Adrenal gland (tissue), 12 donors: Measurements from ENCODE around the gene GTSF1L. TPM values are rescaled to one million over a fixed set of nuclear protein-coding genes. Genes with fewer than 3 reads are reported as not detected.
A peak's percentile ranks its signal among the peaks of the same experiment; 100 is the strongest.
"Not testable (repeated sequence)": the region's sequence is repeated elsewhere in the genome, so short reads cannot be mapped to it uniquely, and the experiment has no call there.

Experiments used
- DNase-seq, 7 donors: peaks; one replicate each; pipeline ENCODE4 v3.0.0-alpha.2; 2019 to 2020
- H3K27ac ChIP-seq, 5 donors: fragments of 200-600 bp; sonication (generic) in 4 of 5; 1 replicate in 3 of 5; 2 replicates in 2 of 5; pipeline versions ENCODE4 v1.5.1 to v1.8.0; 2016 to 2020; ENCODE audit warnings: mild to moderate bottlenecking in 1 of 5
- H3K27me3 ChIP-seq: fragments of 200-600 bp; 2 replicates; pipeline ENCODE4 v1.8.0; 2021
- H3K36me3 ChIP-seq, 2 donors: fragments of 200-600 bp; replicated peaks in 1 of 2; 1 replicate in 1 of 2; 2 replicates in 1 of 2; pipeline versions ENCODE4 v1.5.1 to v1.8.0; 2018 to 2022
- H3K4me1 ChIP-seq, 2 donors: fragments of 200-600 bp; replicated peaks in 1 of 2; 1 replicate in 1 of 2; 2 replicates in 1 of 2; pipeline versions ENCODE4 v1.5.1 to v1.8.0; 2018 to 2021
- H3K4me3 ChIP-seq, 4 donors: fragments of 200-600 bp; sonication (generic) in 3 of 4; one replicate each; pipeline ENCODE4 v1.5.1; 2016 to 2018
- H3K9me3 ChIP-seq, 3 donors: fragments of 200-600 bp; sonication (generic) in 1 of 3; replicated peaks in 1 of 3; 1 replicate in 2 of 3; 2 replicates in 1 of 3; pipeline versions ENCODE4 v1.5.1 to v1.8.0; 2016 to 2021
- CTCF ChIP-seq, 6 experiments: fragments of 450-650 bp in 4 of 6; fragments of 200-600 bp in 2 of 6; sonication (generic) in 1 of 6; IDR thresholded peaks; 1 replicate in 5 of 6; 2 replicates in 1 of 6; pipeline versions ENCODE4 v1.5.1 to v1.8.0; 2016 to 2021; ENCODE audit warnings: antibody characterized with exemption in 6 of 6, mild to moderate bottlenecking in 2 of 6, moderate library complexity in 1 of 6
- POLR2A ChIP-seq, 2 donors: fragments of 450-650 bp; IDR thresholded peaks; one replicate each; pipeline ENCODE4 v1.6.1; 2017; ENCODE audit warnings: antibody characterized with exemption in 2 of 2, mild to moderate bottlenecking in 2 of 2, moderate library complexity in 1 of 2
- WGBS, 4 donors: extraction: QIAGEN DNeasy Blood & Tissue Kit in 2 of 4; methylation state at CpG; one replicate each; pipeline versions ENCODE4 v1.1.5 to v1.1.7; 2013 to 2017; 5-methylcytosine and 5-hydroxymethylcytosine counted together
- intact Hi-C, 2 donors: fragments of 100-400 bp; cut with DNase I; formaldehyde crosslinking; loops; one replicate each; pipeline versions ENCODE4 v1.14.1 to v1.15.0; 2022 to 2023
- polyA plus RNA-seq, 3 donors: library from polyadenylated mRNA; stranded (reverse); fragments of 200-250 nt in 2 of 3; fragments of 350-450 nt in 1 of 3; fragmentation: Illumina TruSeq in 1 of 3; extraction: RNeasy Lipid Tissue Mini Kit (QIAGEN cat#74804) in 1 of 3; gene quantifications; one replicate each; pipeline ENCODE4 v1.2.3, GENCODE V29; 2013 to 2014
- total RNA-seq, 9 donors: library from RNA; depleted of rRNA in 4 of 9; stranded (reverse); fragments of >200 nt in 4 of 9; fragments of 120-200 nt in 1 of 9; fragmentation: NEBNext Ultra II Directional in 1 of 9; extraction: Animal tissue kit (Norgen Biotek cat#: 25700) in 1 of 9; gene quantifications; one replicate each; pipeline versions ENCODE4 v1.1.0 to v1.2.4, GENCODE V29; 2013 to 2023
- donor health status: healthy with polysubstance abuse.
- donor health status: Bipolar disorder and iron deficiency.
- donor health status: DM: yes; HTN: yes; CAD: no.
- donor health status: DM: no; HTN: no; CAD: no.
- donor health status: DM: no; HTN: no; CAD: no.
- donor health status: DM: yes; HTN: yes; CAD: no.

The GTSF1L gene
- total and polyA plus RNA-seq, 12 donors: not detected

GRCh38 chr20:43762911-43763310, 36.1 kb upstream of the GTSF1L start:
- TF ChIP-seq CTCF (IDR thresholded peaks at IDR 0.05) (no peak), POLR2A (IDR thresholded peaks at IDR 0.05) (no peak)
- Histone ChIP-seq H3K27ac (no peak overlapping the region), H3K36me3 (no peaks in the 10 kb centered on the region), H3K4me3 (no peak overlapping the region), H3K27me3 (no peaks in the 10 kb centered on the region), H3K9me3 (no peaks in the 10 kb centered on the region), H3K4me1 (no peaks in the 10 kb centered on the region)
- intact Hi-C loops: loop anchor here in 1 of 2 donors (5.0 kb wide), 1 partner anchor 69 kb away; no protein-coding TSS in a partner anchor
- 78 to 91% (median 81%) methylated on average over 6 to 7 of the region's 7 CpGs for WGBS, 4 donors
- DNase-seq: no peak

GRCh38 chr20:43761386-43762340, 34.9 kb upstream of the GTSF1L start:
- Histone ChIP-seq H3K9me3 (no peaks in the 10 kb centered on the region), H3K4me1 (no peaks in the 10 kb centered on the region), H3K36me3 (no peaks in the 10 kb centered on the region), H3K27me3 (no peaks in the 10 kb centered on the region), H3K4me3 (no peak overlapping the region), H3K27ac (no peak overlapping the region)
- 74 to 84% (median 80%) methylated on average over 15 of the region's 15 CpGs for WGBS, 4 donors
- TF ChIP-seq CTCF (IDR thresholded peaks at IDR 0.05) (no peak), POLR2A (IDR thresholded peaks at IDR 0.05) (no peak)
- intact Hi-C loops: loop anchor here in 1 of 2 donors (5.0 kb wide), 1 partner anchor 71 kb away; no protein-coding TSS in a partner anchor
- peak in 1 of 7 donors; percentile 61 for DNase-seq

- 83 to 87% (median 87%) methylated on average over 6 of the region's 6 CpGs for WGBS, 4 donors
- H3K27me3 ChIP-seq, H3K9me3 ChIP-seq, H3K4me3 ChIP-seq, H3K36me3 ChIP-seq, H3K4me1 ChIP-seq, intact Hi-C loops, H3K27ac ChIP-seq, DNase-seq: not testable (repeated sequence)
Observed at GRCh38 chr20:43757888-43758287, 31.1 kb upstream of the GTSF1L start.

- Histone ChIP-seq H3K27ac (no peak overlapping the region), H3K36me3 (no peaks in the 10 kb centered on the region), H3K9me3 (no peaks in the 10 kb centered on the region), H3K27me3 (no peaks in the 10 kb centered on the region), H3K4me1 (no peaks in the 10 kb centered on the region), H3K4me3 (no peak overlapping the region)
- intact Hi-C loops: no loop called here
- no peak for DNase-seq
- 76 to 89% (median 84%) methylated on average over 5 to 8 of the region's 8 CpGs for WGBS, 4 donors
- TF ChIP-seq POLR2A (IDR thresholded peaks at IDR 0.05): no peak
- no peak for TF ChIP-seq CTCF (IDR thresholded peaks at IDR 0.05)
Observed at GRCh38 chr20:43755851-43756250, 29.0 kb upstream of the GTSF1L start.
